K562 (cell line): Measurements from ENCODE around the gene CABP4. TPM values are rescaled to one million over a fixed set of nuclear protein-coding genes. Genes with fewer than 3 reads are reported as not detected.

Source experiments
- ATAC-seq: fragments of 200-7000 bp; cut with Tn5 transposase; 3 replicates; pipeline ENCODE4 v1.9.1; 2020; ENCODE audit warnings: moderate library complexity
- BruUV-seq: library from RNA; stranded (reverse); fragments of 400-500 nt; replicated peaks from 2 replicates; lab custom pipeline; 2021; lab: Mats Ljungman, UMichigan
- CTCF ChIA-PET: fragments of 300-600 bp; formaldehyde crosslinking; extraction: SDS; loops from one replicate; lab custom pipeline; 2021; ENCODE audit warnings: low intra/inter-chr PET ratio; lab: Yijun Ruan, JAX
- POLR2A ChIA-PET: fragments of 300-600, 350-650 bp; sonication (Branson Sonifier 250); formaldehyde crosslinking; extraction: SDS; loops from one replicate; lab custom pipeline; 2021; ENCODE audit warnings: antibody characterized with exemption, inconsistent platforms; lab: Yijun Ruan, JAX
- DNase-seq, 4 experiments: peaks; one replicate each; pipeline versions ENCODE4 v3.0.0 to v3.0.0-alpha.2; 2011 to 2018; ENCODE audit warnings: low spot score in 3 of 4, mixed read lengths in 3 of 4; ENCODE audit errors: extremely low read depth in 1 of 4
- FAIRE-seq: peaks from 2 replicates; lab custom pipeline; 2011; peaks lifted over from hg19 to GRCh38; lab: Jason Lieb, UNC
- H2AFZ ChIP-seq: 2 replicates; pipeline ENCODE4 v1.6.0; 2011; ENCODE audit warnings: low read depth, low read length, control low read depth, inconsistent platforms
- H3K27ac ChIP-seq: fragments of 200-600 bp; 3 replicates; pipeline ENCODE4 v1.8.0; 2011; ENCODE audit warnings: low read depth, mild to moderate bottlenecking, control low read depth, inconsistent platforms, low read length, moderate library complexity, mixed read lengths; ENCODE audit errors: extremely low read depth
- H3K27me3 ChIP-seq, 2 experiments: fragments of 300-600 bp in 1 of 2; 2 replicates in 1 of 2; 3 replicates in 1 of 2; pipeline versions ENCODE4 v1.6.0 to v1.8.0; 2011; ENCODE audit warnings: inconsistent platforms in 2 of 2, low read length in 2 of 2, mild to moderate bottlenecking in 1 of 2, mixed read lengths in 1 of 2, moderate library complexity in 1 of 2; ENCODE audit not compliant: control insufficient read depth in 2 of 2, insufficient read depth in 2 of 2
- H3K36me3 ChIP-seq: fragments of 300-600 bp; 3 replicates; pipeline ENCODE4 v1.8.0; 2011; ENCODE audit warnings: mild to moderate bottlenecking, low read length, inconsistent platforms; ENCODE audit not compliant: control insufficient read depth, insufficient read depth
- H3K4me1 ChIP-seq, 2 experiments: fragments of 200-600 bp in 1 of 2; replicated peaks in 1 of 2; 2 replicates in 1 of 2; 3 replicates in 1 of 2; pipeline versions ENCODE4 v1.5.1 to v1.8.0; 2011; ENCODE audit warnings: inconsistent platforms in 2 of 2, low read length in 2 of 2, mild to moderate bottlenecking in 1 of 2, mixed read lengths in 1 of 2, moderate library complexity in 1 of 2; ENCODE audit not compliant: control insufficient read depth in 2 of 2, insufficient read depth in 2 of 2
- H3K4me2 ChIP-seq: 2 replicates; pipeline ENCODE4 v1.6.1; 2011; ENCODE audit warnings: low read length, control low read depth, inconsistent platforms, mixed read lengths; ENCODE audit not compliant: insufficient read depth
- H3K4me3 ChIP-seq: fragments of 200-600 bp; sonication (generic), shearing (Covaris generic); 2 replicates; pipeline ENCODE4 v1.5.1; 2016; ENCODE audit warnings: control low read depth, inconsistent platforms
- H3K79me2 ChIP-seq: fragments of 200-600 bp; 3 replicates; pipeline ENCODE4 v1.8.0; 2011; ENCODE audit warnings: low read length, inconsistent platforms; ENCODE audit not compliant: control insufficient read depth, insufficient read depth
- H3K9ac ChIP-seq, 2 experiments: 2 replicates each; pipeline versions ENCODE4 v1.6.0 to v1.6.1; 2011; ENCODE audit warnings: low read depth in 2 of 2, low read length in 2 of 2, control low read depth in 1 of 2, inconsistent platforms in 1 of 2, mild to moderate bottlenecking in 1 of 2, mixed read lengths in 1 of 2; ENCODE audit not compliant: insufficient read depth in 1 of 2
- H3K9me1 ChIP-seq: one replicate; pipeline ENCODE4 v1.6.0; 2011; ENCODE audit warnings: inconsistent platforms, mild to moderate bottlenecking, low read length, moderate library complexity; ENCODE audit not compliant: control insufficient read depth, insufficient read depth
- H3K9me3 ChIP-seq: replicated peaks from 2 replicates; pipeline ENCODE4 v1.5.1; 2011; ENCODE audit warnings: low read depth, low read length, inconsistent platforms; ENCODE audit not compliant: control insufficient read depth, insufficient read depth
- H4K20me1 ChIP-seq: replicated peaks from 2 replicates; pipeline ENCODE4 v1.6.1; 2011; ENCODE audit warnings: low read length, inconsistent platforms, mixed read lengths; ENCODE audit not compliant: control insufficient read depth, insufficient read depth
- HNRNPL ChIP-seq: fragments of 200-400 bp; formaldehyde crosslinking; IDR thresholded peaks from 2 replicates; pipeline ENCODE4 v1.6.1; 2017; ENCODE audit warnings: low read depth, mild to moderate bottlenecking, low read length
- HOMEZ ChIP-seq: fragments of 250-450 bp; sonication (Bioruptor Pico); IDR thresholded peaks from 2 replicates; pipeline ENCODE4 v1.4.0; 2020; ENCODE audit warnings: mild to moderate bottlenecking, moderate library complexity
- JUND ChIP-seq, 2 experiments: IDR thresholded peaks; 2 replicates in 1 of 2; 3 replicates in 1 of 2; pipeline ENCODE4 v1.6.1; 2011; ENCODE audit warnings: borderline replicate concordance in 2 of 2, low read depth in 2 of 2, low read length in 2 of 2, improper control_type of control experiment in 1 of 2, missing biosample characterization in 1 of 2, missing genetic modification characterization in 1 of 2, missing genetic modification reagents in 1 of 2
- SFPQ ChIP-seq: fragments of 200-400 bp; formaldehyde crosslinking; IDR thresholded peaks from 2 replicates; pipeline ENCODE4 v1.6.1; 2017; ENCODE audit warnings: mild to moderate bottlenecking, low read depth, low read length, moderate library complexity
- SOX6 ChIP-seq: fragments of 450-650 bp; IDR thresholded peaks from 2 replicates; pipeline ENCODE4 v1.6.1; 2014; ENCODE audit warnings: mild to moderate bottlenecking
- SRSF7 ChIP-seq: fragments of 200-400 bp; formaldehyde crosslinking; optimal IDR thresholded peaks from 2 replicates; pipeline ENCODE3; 2017; ENCODE audit warnings: mild to moderate bottlenecking, low read depth, low read length
- XRCC3 ChIP-seq: fragments of 450-650 bp; IDR thresholded peaks from 2 replicates; pipeline ENCODE4 v1.6.1; 2017; ENCODE audit warnings: mild to moderate bottlenecking, moderate library complexity
- ZNF75A ChIP-seq: fragments of 450-650 bp; formaldehyde crosslinking; IDR thresholded peaks from 2 replicates; pipeline ENCODE4 v1.4.0; 2020; ENCODE audit warnings: mild to moderate bottlenecking
- WGBS: fragments of 100-300 bp; shearing (Covaris generic); methylation state at CpG from one replicate; pipeline ENCODE4 v1.1.6; 2016; ENCODE audit warnings: low coverage, mixed read lengths; ENCODE audit not compliant: insufficient coverage; ENCODE audit errors: missing lambda C conversion rate; 5-methylcytosine and 5-hydroxymethylcytosine counted together
- in situ Hi-C: fragments of 300-500 bp; cut with MboI; formaldehyde crosslinking; loops from 4 replicates; pipeline ENCODE4 v1.15.0; 2018; ENCODE audit warnings: inconsistent platforms, mixed read lengths
- intact Hi-C: fragments of 100-400 bp; cut with micrococcal nuclease; formaldehyde crosslinking; loops from 2 replicates; pipeline ENCODE4 v1.14.2; 2022
- polyA plus RNA-seq, 8 experiments: library from polyadenylated mRNA; depleted of rRNA in 4 of 8; stranded (reverse) in 5 of 8; unstranded in 3 of 8; fragments of >200 nt; fragmentation: Nextera tagmentation in 2 of 8; fragmentation: Illumina TruSeq in 1 of 8; extraction: Ambion mirVana in 2 of 8; extraction: Trizol in 1 of 8; gene quantifications; 2 replicates each; pipeline versions ENCODE4 v1.2.1 to v1.2.3, GENCODE V29; 2011 to 2014; ENCODE audit warnings: inconsistent platforms in 1 of 8, missing spikeins in 1 of 8
- total RNA-seq, 7 experiments: library from RNA; depleted of rRNA in 6 of 7; stranded (reverse); fragments of >200 nt in 6 of 7; fragmentation: Illumina TruSeq in 2 of 7; extraction: Trizol in 2 of 7; gene quantifications; 2 replicates each; pipeline versions ENCODE4 v1.2.1 to v1.2.3, GENCODE V29; 2011 to 2021; ENCODE audit warnings: low replicate concordance in 1 of 7

CABP4 gene
- total and polyA plus RNA-seq, 9 of the 15 experiments (the other 6 are each of a cell fraction or from before 2014, with no cell fraction given): 0.11 TPM; not detected in 8

GRCh38 chr11:67493548-67494370 lies 38.6 kb downstream of the CABP4 start:
- intact Hi-C loops: no loop called here
- no peaks in the 10 kb centered on the region for H4K20me1 ChIP-seq
- no peak for DNase-seq
- WGBS: 97% methylated on average over 34 of the region's 65 CpGs
- no peak overlapping the region for H3K4me2 ChIP-seq
- ChIA-PET CTCF (no interaction called here), POLR2A (interaction anchor here (1.1 kb wide), 1 partner anchor 100 kb away, joined by 3 read pairs; no protein-coding TSS in a partner anchor)
- ATAC-seq: no peak
- BruUV-seq: no TSS peak
- H3K9ac ChIP-seq: no peak overlapping the region
- peaks cover 95% of the 10 kb centered on the region; the same call in 2 of the 3 replicates for H3K36me3 ChIP-seq
- H3K9me3 ChIP-seq: no peaks in the 10 kb centered on the region
- no peak overlapping the region for H2AFZ ChIP-seq
- H3K27me3 ChIP-seq: no peaks in the 10 kb centered on the region
- H3K27ac ChIP-seq: no peak overlapping the region
- H3K4me1 ChIP-seq: peaks cover 0 to 79% of the 10 kb centered on the region in 2 experiments; a peak in 2 of 5 replicates
- in situ Hi-C loops: no loop called here
- H3K79me2 ChIP-seq: no peaks in the 10 kb centered on the region
- H3K9me1 ChIP-seq: no peaks in the 10 kb centered on the region
- FAIRE-seq: no peak
- TF ChIP-seq SOX6 (no peak), HNRNPL (0 out of 2 replicates have a peak, but pooled peaks have one; percentile 25), ZNF75A (CRISPR knock-in tag) (no peak), SRSF7 (no peak), XRCC3 (no peak), SFPQ (no peak), JUND (IDR thresholded peaks at IDR 0.05; ENCODE audit: borderline replicate concordance, low read depth, low read length) (no peak), JUND (tag; IDR thresholded peaks at IDR 0.05; ENCODE audit: borderline replicate concordance, low read depth, low read length) (no peak), HOMEZ (CRISPR knock-in tag) (no peak)
- TF ChIP-seq, all 486 proteins: peak for 1
- no peak overlapping the region for H3K4me3 ChIP-seq
